Omental fat pad (tissue), 4 donors: ENCODE measurements around the gene HK2. TPM values are rescaled to one million over a fixed set of nuclear protein-coding genes. Genes with fewer than 3 reads are reported as not detected.

ENCODE experiments used
- ATAC-seq: fragments of 150-250 bp; one replicate; pipeline ENCODE4 v1.9.1; 2016; ENCODE audit warnings: mild to moderate bottlenecking, moderate library complexity; ENCODE audit not compliant: low FRiP score
- DNase-seq: peaks from one replicate; pipeline ENCODE4 v3.0.0-alpha.2; 2019; ENCODE audit warnings: low spot score
- total RNA-seq, 4 donors: library from RNA; depleted of rRNA; stranded (reverse); fragments of >200 nt; gene quantifications; one replicate each; pipeline ENCODE4 v1.1.0, GENCODE V29; 2016
- TF ChIP-seq, protein P1 (sequence below), 3 donors: fragments of 450-650 bp; IDR thresholded peaks; one replicate each; pipeline ENCODE4 v1.5.1; 2016 to 2017; ENCODE audit warnings: antibody characterized with exemption in 3 of 3, mild to moderate bottlenecking in 3 of 3, moderate library complexity in 2 of 3

The HK2 gene
- total RNA-seq, 4 donors from 2014 or later = 31.3 to 79.9 (median 43.8) TPM

DNA sequence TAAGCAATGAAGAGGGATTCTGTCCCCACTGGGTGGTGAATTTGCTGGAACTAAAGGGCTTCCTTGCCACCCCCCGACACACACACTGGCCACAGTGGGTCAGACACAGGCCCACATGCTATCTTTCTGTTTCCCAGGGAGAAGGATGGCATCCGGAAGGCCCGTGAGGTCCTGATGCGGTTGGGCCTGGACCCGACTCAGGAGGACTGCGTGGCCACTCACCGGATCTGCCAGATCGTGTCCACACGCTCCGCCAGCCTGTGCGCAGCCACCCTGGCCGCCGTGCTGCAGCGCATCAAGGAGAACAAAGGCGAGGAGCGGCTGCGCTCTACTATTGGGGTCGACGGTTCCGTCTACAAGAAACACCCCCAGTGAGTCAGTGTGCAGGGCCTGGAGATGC is 44.6 kb downstream of the HK2 start:
- ATAC-seq (no peak), DNase-seq (no peak)
- TF ChIP-seq, protein P1, sequence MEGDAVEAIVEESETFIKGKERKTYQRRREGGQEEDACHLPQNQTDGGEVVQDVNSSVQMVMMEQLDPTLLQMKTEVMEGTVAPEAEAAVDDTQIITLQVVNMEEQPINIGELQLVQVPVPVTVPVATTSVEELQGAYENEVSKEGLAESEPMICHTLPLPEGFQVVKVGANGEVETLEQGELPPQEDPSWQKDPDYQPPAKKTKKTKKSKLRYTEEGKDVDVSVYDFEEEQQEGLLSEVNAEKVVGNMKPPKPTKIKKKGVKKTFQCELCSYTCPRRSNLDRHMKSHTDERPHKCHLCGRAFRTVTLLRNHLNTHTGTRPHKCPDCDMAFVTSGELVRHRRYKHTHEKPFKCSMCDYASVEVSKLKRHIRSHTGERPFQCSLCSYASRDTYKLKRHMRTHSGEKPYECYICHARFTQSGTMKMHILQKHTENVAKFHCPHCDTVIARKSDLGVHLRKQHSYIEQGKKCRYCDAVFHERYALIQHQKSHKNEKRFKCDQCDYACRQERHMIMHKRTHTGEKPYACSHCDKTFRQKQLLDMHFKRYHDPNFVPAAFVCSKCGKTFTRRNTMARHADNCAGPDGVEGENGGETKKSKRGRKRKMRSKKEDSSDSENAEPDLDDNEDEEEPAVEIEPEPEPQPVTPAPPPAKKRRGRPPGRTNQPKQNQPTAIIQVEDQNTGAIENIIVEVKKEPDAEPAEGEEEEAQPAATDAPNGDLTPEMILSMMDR (IDR thresholded peaks at IDR 0.05) = no peak

DNA sequence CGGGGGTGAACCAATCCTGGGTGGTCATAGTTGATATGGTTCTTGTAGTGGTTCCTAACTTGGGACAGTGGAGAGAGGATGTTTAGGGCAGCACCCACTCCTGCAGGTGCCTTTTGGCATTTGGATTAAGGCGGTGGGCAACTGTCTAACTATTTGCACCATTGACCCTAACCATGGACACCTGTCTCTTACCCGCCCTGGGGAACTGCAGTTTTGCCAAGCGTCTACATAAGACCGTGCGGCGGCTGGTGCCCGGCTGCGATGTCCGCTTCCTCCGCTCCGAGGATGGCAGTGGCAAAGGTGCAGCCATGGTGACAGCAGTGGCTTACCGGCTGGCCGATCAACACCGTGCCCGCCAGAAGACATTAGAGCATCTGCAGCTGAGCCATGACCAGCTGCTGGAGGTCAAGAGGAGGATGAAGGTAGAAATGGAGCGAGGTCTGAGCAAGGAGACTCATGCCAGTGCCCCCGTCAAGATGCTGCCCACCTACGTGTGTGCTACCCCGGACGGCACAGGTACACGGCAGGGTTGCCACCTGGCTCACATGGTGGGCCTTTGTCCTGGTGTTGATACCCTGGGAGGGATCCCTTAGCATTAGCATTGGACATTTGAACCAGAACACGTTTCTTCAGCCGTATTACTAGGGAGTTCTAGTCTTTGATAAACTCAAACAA is 46.3 kb downstream of the HK2 start:
- ATAC-seq (no peak), DNase-seq (no peak)
- TF ChIP-seq, protein P1 (IDR thresholded peaks at IDR 0.05) = no peak

DNA sequence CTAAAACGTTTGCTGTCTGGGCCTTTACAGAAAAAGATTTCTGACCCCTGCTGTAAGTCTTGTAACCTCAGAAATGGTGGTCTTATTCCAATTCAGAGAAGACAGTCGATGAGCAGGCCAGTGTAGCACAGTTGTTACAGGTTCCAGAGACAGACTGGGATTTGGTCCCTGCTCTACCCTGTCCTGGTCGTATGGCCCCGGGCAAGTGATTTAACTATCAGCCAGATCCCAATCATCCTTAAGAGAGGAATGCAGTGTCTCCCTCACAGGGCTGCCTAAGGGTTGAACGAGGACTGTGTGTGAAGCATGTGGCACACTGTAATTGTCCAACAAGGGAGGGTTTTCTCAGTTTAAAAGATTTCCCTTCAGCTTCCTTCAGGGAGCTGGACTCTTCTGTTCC is 47.2 kb downstream of the HK2 start:
- no peak for DNase-seq
- ATAC-seq = no peak

DNA sequence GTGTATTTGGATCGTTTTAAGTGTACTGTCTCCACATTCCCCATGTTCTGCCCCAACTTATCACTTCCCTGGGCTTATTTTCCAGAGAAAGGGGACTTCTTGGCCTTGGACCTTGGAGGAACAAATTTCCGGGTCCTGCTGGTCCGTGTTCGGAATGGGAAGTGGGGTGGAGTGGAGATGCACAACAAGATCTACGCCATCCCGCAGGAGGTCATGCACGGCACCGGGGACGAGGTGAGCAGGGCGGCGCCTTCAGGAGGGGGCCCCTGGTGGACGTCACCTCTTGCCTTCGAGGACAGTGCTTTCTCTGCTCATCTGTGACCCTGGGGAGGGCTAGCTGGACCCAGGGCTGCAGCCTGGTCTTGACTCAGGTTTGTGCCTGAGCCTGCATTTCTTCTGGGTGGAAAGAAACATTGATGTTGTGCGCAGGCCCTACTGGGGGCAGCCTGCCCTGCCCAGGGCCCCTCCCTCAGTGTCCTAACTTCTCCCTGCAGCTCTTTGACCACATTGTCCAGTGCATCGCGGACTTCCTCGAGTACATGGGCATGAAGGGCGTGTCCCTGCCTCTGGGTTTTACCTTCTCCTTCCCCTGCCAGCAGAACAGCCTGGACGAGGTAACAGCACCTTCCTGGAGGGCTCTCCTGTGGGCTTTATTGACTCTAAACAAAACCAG is 47.8 kb downstream of the HK2 start:
- ATAC-seq (no peak), DNase-seq (no peak)
- TF ChIP-seq, protein P1 (IDR thresholded peaks at IDR 0.05) = no peak

More for the DNA sequence above, 47.2 kb downstream of the HK2 start:
- TF ChIP-seq, protein P1 (IDR thresholded peaks at IDR 0.05) = no peak

DNA sequence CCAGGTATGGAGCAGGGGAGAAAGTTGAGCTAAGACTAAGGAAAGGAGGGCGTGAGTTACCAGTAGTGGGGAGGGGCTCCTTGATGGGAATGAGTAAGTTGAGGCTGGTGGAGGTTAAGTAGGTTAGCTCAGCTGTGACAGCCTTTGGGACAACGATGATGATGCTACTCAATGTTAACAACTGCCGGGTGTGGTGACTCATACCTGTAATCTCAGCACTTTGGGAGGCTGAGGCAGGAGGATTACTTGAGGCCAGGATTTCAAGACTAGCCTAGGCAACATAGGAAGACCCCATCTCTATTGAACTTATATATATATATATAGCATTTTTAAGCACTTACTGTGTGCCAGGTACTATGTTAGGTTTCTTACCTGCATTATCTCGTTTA is 48.4 kb downstream of the HK2 start:
- ATAC-seq = no peak
- DNase-seq = no peak
- TF ChIP-seq, protein P1 (IDR thresholded peaks at IDR 0.05) = no peak

DNA sequence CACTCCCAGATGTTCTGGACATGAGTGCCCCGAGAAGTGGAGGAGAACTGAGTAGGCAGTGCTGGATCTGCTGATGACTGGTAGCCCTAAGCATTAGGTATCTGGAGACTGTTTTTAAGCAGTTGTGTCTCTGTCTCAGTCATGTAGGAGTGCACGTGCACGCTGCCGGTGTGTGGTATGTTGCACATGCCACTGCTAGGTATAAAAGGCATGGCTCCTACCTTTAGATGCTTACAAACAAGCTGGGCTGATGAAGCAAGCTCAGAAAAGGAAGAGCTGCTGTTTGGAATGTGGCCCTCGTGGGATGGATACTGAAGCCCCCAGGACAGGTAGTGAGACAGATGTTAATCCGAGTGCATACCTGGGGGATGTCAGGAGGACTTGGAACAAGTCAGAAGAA is 49.1 kb downstream of the HK2 start:
- TF ChIP-seq, protein P1 (IDR thresholded peaks at IDR 0.05) = no peak
- no peak for DNase-seq
- no peak for ATAC-seq
